ENCODE measurements around the gene C1QL1. TPM values are rescaled to one million over a fixed set of nuclear protein-coding genes. Genes with fewer than 3 reads are reported as not detected.

Gene C1QL1
- total and polyA plus RNA-seq, 9 of the 15 experiments (the other 6 are each of a cell fraction or from before 2014, with no cell fraction given): 0.07 to 0.12 (median 0.09) TPM; not detected in 6

GRCh38 chr17:44989552-44990138 lies 21.5 kb upstream of the C1QL1 start:
- Histone ChIP-seq H3K27me3 (ENCODE audit: control insufficient read depth in 2 of 2, insufficient read depth in 2 of 2, low read length in 2 of 2) (peaks cover 37 to 72% of the 10 kb centered on the region in 2 experiments; a peak in 4 of 5 replicates), H3K36me3 (ENCODE audit: control insufficient read depth, insufficient read depth, low read length) (no peaks in the 10 kb centered on the region), H3K4me2 (ENCODE audit: insufficient read depth, low read length) (no peak overlapping the region), H2AFZ (ENCODE audit: low read depth, low read length) (no peak overlapping the region), H3K4me1 (replicated peaks in 1 of 2; ENCODE audit: control insufficient read depth in 2 of 2, insufficient read depth in 2 of 2, low read length in 2 of 2) (peaks cover 0 to 5% of the 10 kb centered on the region in 2 experiments; a peak in 2 of 5 replicates), H3K9me1 (ENCODE audit: control insufficient read depth, insufficient read depth, low read length) (no peaks in the 10 kb centered on the region), H3K9ac (ENCODE audit: insufficient read depth in 1 of 2, low read depth in 2 of 2, low read length in 2 of 2) (no peak overlapping the region), H3K79me2 (ENCODE audit: control insufficient read depth, insufficient read depth, low read length) (no peaks in the 10 kb centered on the region), H4K20me1 (replicated peaks; ENCODE audit: control insufficient read depth, insufficient read depth, low read length) (no peaks in the 10 kb centered on the region; the same call in 1 of the 2 replicates), H3K27ac (ENCODE audit: extremely low read depth, low read depth, low read length) (no peak overlapping the region), H3K9me3 (replicated peaks; ENCODE audit: control insufficient read depth, insufficient read depth, low read depth, low read length) (no peaks in the 10 kb centered on the region), H3K4me3 (no peak overlapping the region)
- 3% methylated on average over 17 of the region's 17 CpGs for WGBS (ENCODE audit: insufficient coverage, low coverage, missing lambda C conversion rate)
- BruUV-seq (replicated peaks): no TSS peak
- in situ Hi-C loops (cut with MboI) (no loop called here), intact Hi-C loops (cut with micrococcal nuclease) (no loop called here)
- FAIRE-seq (no peak), ATAC-seq (no peak), DNase-seq (ENCODE audit: extremely low read depth in 1 of 4, low spot score in 3 of 4) (no peak)
- POLR2A ChIA-PET: interaction anchor here (0.6 to 4.7 kb wide), 4 partner anchors 12 to 21 kb away, joined by 3 to 21 read pairs (median 4); no protein-coding TSS in a partner anchor
- CTCF ChIA-PET (ENCODE audit: low intra/inter-chr PET ratio): no interaction called here
- TF ChIP-seq ZFPM2 (CRISPR knock-in tag; IDR thresholded peaks at IDR 0.05) (no peak), USF2 (CRISPR knock-in tag; IDR thresholded peaks at IDR 0.05) (no peak), FOXA1 (IDR thresholded peaks at IDR 0.05; ENCODE audit: borderline replicate concordance) (no peak), ZBTB34 (CRISPR knock-in tag; IDR thresholded peaks at IDR 0.05) (no peak), U2AF2 (optimal IDR thresholded peaks at IDR 0.05; ENCODE audit: low read depth, low read length) (no peak), ZNF507 (tag; conservative IDR thresholded peaks at IDR 0.05) (no peak), EHMT2 (IDR thresholded peaks at IDR 0.05) (no peak), CAMTA2 (CRISPR knock-in tag; conservative IDR thresholded peaks at IDR 0.05) (no peak), ZNF395 (CRISPR knock-in tag; IDR thresholded peaks at IDR 0.05) (no peak), STAT6 (CRISPR knock-in tag; IDR thresholded peaks at IDR 0.05) (no peak), SFPQ (IDR thresholded peaks at IDR 0.05; ENCODE audit: low read depth, low read length) (no peak)

All from K562 (cell line).